Raji (cell line): ENCODE measurements around the gene PARP14.

ENCODE experiments used
- POLR2A ChIP-seq: IDR thresholded peaks from 2 replicates; pipeline ENCODE4 v1.6.1; 2011; ENCODE audit warnings: low read depth, low read length, control low read depth; ENCODE audit not compliant: insufficient read depth

PARP14 gene

DNA sequence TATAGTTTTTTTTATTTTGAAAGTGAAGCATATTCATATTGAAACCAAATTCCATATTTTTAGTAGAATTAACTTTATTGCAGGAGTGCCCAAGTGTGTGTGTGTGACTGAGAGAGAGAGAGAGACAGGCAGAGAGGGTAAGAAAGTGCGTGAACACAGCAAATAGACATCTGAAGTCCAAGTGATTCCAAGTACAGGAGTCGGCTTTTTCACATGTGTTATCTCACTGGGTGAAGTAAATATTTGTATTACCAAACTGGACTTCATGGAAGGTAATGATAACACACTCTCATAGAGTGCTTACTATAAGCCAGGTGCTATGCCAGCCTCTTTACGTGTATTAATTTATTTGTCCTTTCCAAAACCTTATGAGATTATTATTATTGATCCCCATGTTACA is 12.0 kb downstream of the PARP14 start:
- TF ChIP-seq POLR2A, result no peak

DNA sequence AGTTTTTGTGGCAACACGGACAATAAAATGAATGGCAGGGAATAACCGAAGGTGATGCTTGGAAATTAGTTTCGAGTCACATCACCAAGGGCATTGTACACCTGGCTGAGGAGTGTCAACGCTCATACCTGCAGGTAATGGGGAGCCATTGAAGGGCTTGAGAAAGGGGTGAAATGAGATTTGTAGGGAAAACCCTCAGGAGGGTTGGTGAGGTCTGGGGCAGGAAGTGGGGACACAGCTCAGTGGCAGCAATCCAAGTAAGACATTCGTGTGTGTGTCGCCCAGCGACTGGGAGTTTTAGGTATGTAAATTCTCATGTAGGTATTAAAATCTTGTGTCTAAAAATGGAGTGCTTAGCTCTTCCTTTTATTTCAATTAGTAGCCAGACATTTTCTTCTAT is 14.3 kb downstream of the PARP14 start:
- TF ChIP-seq POLR2A, result no peak

DNA sequence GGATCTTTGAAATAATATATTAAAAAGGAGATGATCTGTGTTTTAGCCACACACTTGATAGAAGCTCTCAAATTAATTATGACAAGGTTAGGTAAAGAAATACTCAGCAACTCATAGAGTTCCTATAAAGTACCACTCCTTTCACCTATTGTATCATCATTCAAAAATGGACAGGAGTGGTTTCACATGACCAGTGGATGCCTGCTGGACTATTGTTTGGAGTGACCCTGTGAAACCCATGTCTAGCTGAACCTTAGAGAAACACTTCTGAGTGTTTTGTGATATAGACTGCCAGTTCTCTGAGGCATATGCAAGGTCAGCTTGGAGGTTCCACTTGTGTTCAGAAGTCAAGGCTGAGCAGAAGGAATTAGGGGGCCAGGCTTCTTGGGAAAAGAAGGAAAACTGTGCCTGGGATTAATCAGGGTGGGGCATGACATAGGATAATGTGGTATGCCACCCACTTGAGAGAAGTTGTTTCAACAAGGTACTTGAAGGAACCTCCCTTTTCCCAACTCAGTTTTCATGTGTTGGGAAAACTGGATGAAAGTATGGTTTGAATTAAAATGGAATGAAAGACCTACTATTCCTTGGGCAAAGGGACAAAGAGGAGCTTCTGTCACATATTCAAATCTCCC is 15.4 kb downstream of the PARP14 start:
- no peak for TF ChIP-seq POLR2A

DNA sequence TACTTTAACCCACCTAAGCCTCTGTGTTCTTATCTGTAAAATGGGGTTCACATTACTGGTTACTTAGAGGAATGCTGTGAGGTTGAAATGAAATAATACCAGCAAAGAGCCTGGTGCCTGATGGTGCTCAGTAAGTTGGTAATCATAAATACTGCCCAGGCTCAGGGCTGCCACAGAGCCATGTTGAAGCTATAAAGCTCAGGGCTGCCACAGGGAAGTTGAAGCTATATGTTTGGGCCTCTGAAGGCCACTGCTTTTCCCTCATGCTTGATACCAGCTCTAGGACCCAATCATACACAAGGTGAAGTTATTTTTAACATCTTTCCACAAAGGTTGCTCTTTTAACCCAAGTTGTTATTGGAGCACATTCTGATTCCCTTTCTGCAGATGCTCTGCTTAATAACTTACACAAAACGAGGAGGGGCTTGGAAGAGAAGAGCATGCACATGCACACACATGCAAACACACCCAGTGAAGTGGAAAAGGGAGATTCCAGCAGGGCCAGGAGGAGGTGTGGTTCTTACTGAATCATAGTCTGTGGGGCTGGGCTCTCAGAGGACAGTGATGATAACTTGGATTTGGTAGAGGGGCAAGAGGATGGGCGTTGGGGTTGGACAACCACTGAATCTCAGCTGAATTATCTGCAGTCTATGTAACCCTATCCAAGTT is 17.4 kb downstream of the PARP14 start:
- TF ChIP-seq POLR2A, result 0 out of 2 replicates have a peak, but pooled peaks have one; percentile 32

- no peak for TF ChIP-seq POLR2A
These were observed 19.6 kb downstream of the PARP14 start for GRCh38 chr3:122700193-122700592.

- TF ChIP-seq POLR2A, result no peak
These were observed 24.7 kb downstream of the PARP14 start for GRCh38 chr3:122705379-122705778.

DNA sequence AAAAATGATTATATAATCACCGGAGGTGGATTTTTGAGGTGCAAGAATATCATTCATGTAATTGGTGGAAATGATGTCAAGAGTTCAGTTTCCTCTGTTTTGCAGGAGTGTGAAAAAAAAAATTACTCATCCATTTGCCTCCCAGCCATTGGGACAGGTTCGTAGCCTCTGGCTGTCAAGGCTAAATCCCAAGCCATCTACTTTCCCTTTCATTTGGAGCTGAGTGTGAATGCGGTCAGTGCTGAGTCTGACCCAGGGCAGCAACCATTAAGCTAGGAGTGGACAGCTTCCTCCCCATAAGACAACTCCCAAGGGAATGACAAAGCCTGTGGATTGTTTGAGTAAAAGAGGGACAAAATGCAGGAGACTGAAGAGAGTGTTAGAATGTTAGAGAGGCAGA is 33.6 kb downstream of the PARP14 start:
- TF ChIP-seq POLR2A, result no peak

DNA sequence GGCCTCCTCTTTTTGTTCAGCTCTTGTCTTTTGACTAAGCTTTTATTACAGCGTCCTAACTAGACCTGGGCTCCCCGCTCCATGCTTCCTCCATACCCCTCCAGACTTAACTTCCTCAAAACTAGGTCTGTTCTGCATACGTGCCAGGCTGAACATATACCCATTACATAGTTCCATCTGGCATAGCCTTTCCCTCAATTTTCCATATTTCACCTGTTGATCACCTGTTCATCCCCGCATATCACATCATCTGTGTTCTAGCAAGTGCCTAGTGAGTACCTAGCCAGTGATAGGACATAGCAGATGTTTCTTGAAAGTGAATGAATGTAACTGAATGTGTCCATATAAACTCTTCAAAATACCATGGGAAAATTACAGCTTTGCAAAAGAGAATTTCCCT is 36.0 kb downstream of the PARP14 start:
- TF ChIP-seq POLR2A, result no peak

- TF ChIP-seq POLR2A, result no peak
These were observed 38.8 kb downstream of the PARP14 start for GRCh38 chr3:122719273-122719921.

GRCh38 chr3:122725106-122725505 is 44.5 kb downstream of the PARP14 start:
- TF ChIP-seq POLR2A, result no peak

- no peak for TF ChIP-seq POLR2A
These were observed 46.7 kb downstream of the PARP14 start for GRCh38 chr3:122727294-122727693.

DNA sequence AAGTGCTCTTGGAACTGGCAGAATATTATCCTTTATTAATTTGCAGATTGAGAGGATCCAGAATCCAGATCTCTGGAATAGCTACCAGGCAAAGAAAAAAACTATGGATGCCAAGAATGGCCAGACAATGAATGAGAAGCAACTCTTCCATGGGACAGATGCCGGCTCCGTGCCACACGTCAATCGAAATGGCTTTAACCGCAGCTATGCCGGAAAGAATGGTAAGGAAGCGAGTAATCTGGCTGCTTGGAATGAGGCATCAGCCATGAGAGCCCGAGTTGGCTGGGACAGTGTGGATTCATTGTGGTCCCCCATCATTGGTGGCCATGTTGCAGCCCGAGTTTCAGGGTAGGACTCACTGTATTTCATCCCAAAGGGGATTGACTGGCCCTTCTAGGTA is 47.1 kb downstream of the PARP14 start:
- TF ChIP-seq POLR2A, result no peak

DNA sequence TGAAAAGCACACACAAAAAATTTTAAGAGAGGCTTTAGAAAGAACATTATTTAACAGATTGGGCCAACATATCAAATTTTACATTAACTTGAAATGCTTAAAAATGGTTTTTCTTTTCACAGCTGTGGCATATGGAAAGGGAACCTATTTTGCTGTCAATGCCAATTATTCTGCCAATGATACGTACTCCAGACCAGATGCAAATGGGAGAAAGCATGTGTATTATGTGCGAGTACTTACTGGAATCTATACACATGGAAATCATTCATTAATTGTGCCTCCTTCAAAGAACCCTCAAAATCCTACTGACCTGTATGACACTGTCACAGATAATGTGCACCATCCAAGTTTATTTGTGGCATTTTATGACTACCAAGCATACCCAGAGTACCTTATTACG is 47.5 kb downstream of the PARP14 start:
- TF ChIP-seq POLR2A, result no peak

DNA sequence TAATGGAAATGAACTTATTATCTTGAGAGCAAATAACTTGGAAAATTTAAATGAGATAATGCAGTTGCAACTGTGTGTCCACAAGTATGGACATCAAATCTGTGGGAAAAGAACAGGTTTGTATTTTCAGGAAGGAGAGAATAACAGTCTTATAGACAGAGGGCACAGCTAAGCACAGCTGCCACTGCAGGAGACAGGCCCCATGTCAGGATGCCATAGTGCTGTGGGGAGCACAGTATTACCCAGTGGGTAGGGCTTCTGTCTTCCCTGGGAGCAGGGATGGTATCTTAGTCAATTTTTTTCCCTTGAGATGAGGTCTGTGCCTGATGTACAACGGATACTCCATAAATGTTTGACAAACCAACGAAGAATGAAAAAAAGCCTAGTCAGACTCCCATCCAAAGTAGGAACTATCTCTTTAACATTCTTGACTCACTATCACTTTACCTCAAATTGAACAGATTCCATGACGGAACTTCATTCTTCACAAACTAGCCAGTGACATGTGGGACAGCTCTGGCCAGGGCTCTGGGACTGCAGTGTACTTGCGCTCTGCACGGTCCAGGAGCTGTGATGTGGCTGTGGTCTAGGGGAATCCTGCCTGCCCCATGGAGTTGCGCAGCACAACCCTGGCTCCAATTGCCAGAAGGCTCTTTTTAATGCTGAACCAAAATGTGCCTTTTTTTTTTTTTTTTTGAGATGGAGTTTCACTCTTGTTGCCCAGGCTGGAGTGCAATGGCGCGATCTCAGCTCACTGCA is 48.3 kb downstream of the PARP14 start:
- TF ChIP-seq POLR2A, result no peak

- TF ChIP-seq POLR2A, result no peak
These were observed 49.6 kb downstream of the PARP14 start for GRCh38 chr3:122730240-122730639.

- TF ChIP-seq POLR2A, result no peak
These were observed 58.5 kb downstream of the PARP14 start for GRCh38 chr3:122739172-122739571.

DNA sequence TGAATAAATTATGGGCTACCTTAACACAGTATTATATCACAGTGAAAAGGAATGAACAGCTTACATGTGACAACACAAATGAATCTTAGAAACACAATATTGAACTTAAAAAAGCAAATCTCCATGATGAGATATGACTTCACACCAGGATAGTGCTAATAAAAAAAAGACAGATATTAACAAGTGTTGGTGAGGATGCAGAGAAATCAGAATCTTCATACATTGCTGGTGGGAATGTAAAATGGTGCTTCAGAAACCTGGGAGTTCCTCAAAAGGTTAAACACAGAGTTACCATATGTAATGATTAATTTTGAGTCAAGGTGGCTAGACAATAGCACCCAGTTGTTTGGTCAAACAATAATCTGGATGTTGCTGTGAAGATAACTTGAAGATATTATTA is 61.6 kb downstream of the PARP14 start:
- no peak for TF ChIP-seq POLR2A
